Measurements from ENCODE around the gene VCAN.

GRCh38 chr5:83507431-83507830 lies 35.9 kb downstream of the VCAN start:
- TF ChIP-seq SIN3A (IDR thresholded peaks at IDR 0.05; ENCODE audit: borderline replicate concordance, insufficient read depth, low read length) (no peak), POLR2AphosphoS5 (IDR thresholded peaks at IDR 0.05; ENCODE audit: low read depth, low read length) (no peak; the same call in 1 of the 2 replicates), TAF1 (IDR thresholded peaks at IDR 0.05; ENCODE audit: borderline replicate concordance, insufficient read depth, low read length) (no peak), FOXP2 (optimal IDR thresholded peaks at IDR 0.05; ENCODE audit: borderline replicate concordance, extremely low read depth, extremely low read length, insufficient read depth) (no peak)
